Measurements from ENCODE around the gene TMEM164.

Gene TMEM164

GRCh38 chrX:110081320-110081719 lies 78.4 kb downstream of the TMEM164 start:
- DNase-seq (ENCODE audit: low read depth): no peak

- DNase-seq (ENCODE audit: low read depth): no peak
Measured at GRCh38 chrX:110081740-110082139, 78.8 kb downstream of the TMEM164 start.

GRCh38 chrX:110082161-110082560 lies 79.2 kb downstream of the TMEM164 start:
- DNase-seq (ENCODE audit: low read depth): no peak

GRCh38 chrX:110086162-110086915 lies 83.4 kb downstream of the TMEM164 start:
- DNase-seq (ENCODE audit: low read depth): no peak

- no peak for DNase-seq (ENCODE audit: low read depth)
Measured at GRCh38 chrX:110086916-110087484, 84.1 kb downstream of the TMEM164 start.

GRCh38 chrX:110087485-110088356 lies 84.8 kb downstream of the TMEM164 start:
- no peak for DNase-seq (ENCODE audit: low read depth)

GRCh38 chrX:110089656-110090403 lies 86.9 kb downstream of the TMEM164 start:
- no peak for DNase-seq (ENCODE audit: low read depth)

GRCh38 chrX:110097920-110098319 lies 95.0 kb downstream of the TMEM164 start:
- DNase-seq (ENCODE audit: low read depth): no peak

- DNase-seq (ENCODE audit: low read depth): no peak
Measured at GRCh38 chrX:110103344-110103743, 100.4 kb downstream of the TMEM164 start.

- no peak for DNase-seq (ENCODE audit: low read depth)
Measured at GRCh38 chrX:110104078-110104477, 101.2 kb downstream of the TMEM164 start.

- no peak for DNase-seq (ENCODE audit: low read depth)
Measured at GRCh38 chrX:110108381-110108821, 105.5 kb downstream of the TMEM164 start.

- DNase-seq (ENCODE audit: low read depth): no peak
Measured at GRCh38 chrX:110114260-110114776, 111.4 kb downstream of the TMEM164 start.

GRCh38 chrX:110116066-110116980 lies 113.4 kb downstream of the TMEM164 start:
- DNase-seq (ENCODE audit: low read depth): no peak

- DNase-seq (ENCODE audit: low read depth): no peak
Measured at GRCh38 chrX:110118530-110118929, 115.6 kb downstream of the TMEM164 start.

GRCh38 chrX:110119480-110119879 lies 116.6 kb downstream of the TMEM164 start:
- no peak for DNase-seq (ENCODE audit: low read depth)

GRCh38 chrX:110120025-110120424 lies 117.1 kb downstream of the TMEM164 start:
- DNase-seq (ENCODE audit: low read depth): no peak

GRCh38 chrX:110123331-110123782 lies 120.4 kb downstream of the TMEM164 start:
- no peak for DNase-seq (ENCODE audit: low read depth)

GRCh38 chrX:110125446-110126162 lies 122.7 kb downstream of the TMEM164 start:
- DNase-seq (ENCODE audit: low read depth): no peak

GRCh38 chrX:110131031-110131430 lies 128.1 kb downstream of the TMEM164 start:
- DNase-seq (ENCODE audit: low read depth): no peak
